Putamen (tissue), 1 donor: ENCODE measurements around the gene MRPL14.

Experiments used
- DNase-seq: peaks from one replicate; pipeline ENCODE4 v3.0.0-alpha.2; 2016; ENCODE audit warnings: low spot score

Gene MRPL14

DNA sequence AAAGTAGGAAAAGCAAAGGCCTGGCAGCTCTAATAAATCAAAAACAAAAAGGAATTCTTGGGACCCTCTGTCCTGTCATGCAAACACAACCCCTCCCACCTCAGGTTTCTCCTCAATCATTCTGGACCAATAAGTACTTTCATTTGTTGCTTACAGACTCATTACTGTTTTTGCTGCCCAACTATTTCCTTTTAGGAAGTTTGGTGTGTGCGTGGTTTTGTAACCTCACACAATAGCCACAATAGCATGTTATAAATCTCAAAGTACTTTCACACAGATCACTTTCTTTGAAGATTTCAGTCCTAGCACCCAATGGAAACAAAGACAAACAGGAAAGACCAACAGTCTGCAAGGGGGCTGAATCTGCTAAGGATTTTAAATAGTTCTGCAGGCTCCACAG is 4.5 kb downstream of the MRPL14 start:
- DNase-seq, result no peak

DNA sequence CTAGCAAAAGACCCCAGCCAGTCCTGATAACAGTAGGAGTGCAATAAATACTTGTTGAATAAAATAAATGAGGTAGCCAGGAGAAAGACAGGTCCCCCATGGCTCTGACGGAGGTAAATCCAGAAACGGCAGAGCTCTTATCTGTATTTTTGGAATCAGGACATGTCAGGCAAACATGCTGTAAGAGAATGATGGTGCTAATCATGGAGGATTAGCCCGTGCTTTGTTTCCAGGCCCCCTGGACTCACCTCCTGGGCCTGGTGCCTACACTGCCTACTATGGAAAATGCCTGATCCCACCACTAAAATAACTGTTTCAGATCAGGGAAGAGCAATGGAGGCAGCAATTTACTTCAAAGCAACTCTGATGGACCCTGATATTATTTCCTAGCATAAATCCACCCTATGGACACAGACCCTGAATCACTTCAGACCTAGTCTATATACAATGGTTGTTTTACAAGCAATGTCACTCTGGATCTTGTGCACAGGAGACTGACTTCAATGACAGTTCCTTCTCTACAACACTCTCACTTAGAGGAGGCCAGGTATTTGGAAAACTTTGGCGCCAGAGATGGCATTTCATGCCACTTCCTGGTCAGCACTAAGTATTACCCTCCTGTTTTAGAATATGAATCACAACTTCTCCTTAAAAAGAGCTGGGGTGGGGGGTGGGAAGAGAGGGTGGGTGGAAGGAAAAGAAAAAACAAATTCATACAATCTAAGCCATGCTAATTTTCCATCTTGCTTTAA is 6.4 kb downstream of the MRPL14 start:
- no peak for DNase-seq

DNA sequence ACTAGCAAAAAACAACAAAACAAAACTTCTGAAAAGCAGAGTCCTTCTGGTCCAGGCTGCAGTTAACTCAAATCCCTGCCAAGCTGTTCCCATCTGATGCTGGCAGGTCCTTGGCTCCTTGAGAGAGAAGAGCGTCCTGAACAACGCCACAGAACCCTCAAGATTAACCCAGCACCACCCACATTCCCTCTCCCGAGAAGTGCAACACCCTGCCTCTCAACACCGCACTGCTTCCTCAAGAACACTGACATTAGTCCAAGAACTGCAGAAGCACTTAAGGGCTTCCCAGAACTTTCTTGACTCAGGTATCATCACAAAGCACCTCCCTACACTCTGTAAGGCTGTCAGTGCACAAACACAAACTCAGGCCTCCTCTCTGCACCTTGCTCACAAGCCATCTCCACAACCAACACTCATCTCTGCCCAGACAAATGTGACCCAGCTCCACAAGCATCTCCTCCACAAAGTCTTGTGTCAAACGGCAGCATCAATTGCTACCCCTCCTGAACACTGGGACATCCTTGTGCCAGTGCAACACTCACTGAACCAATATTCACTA is 7.5 kb downstream of the MRPL14 start:
- DNase-seq, result peak; percentile 37

DNA sequence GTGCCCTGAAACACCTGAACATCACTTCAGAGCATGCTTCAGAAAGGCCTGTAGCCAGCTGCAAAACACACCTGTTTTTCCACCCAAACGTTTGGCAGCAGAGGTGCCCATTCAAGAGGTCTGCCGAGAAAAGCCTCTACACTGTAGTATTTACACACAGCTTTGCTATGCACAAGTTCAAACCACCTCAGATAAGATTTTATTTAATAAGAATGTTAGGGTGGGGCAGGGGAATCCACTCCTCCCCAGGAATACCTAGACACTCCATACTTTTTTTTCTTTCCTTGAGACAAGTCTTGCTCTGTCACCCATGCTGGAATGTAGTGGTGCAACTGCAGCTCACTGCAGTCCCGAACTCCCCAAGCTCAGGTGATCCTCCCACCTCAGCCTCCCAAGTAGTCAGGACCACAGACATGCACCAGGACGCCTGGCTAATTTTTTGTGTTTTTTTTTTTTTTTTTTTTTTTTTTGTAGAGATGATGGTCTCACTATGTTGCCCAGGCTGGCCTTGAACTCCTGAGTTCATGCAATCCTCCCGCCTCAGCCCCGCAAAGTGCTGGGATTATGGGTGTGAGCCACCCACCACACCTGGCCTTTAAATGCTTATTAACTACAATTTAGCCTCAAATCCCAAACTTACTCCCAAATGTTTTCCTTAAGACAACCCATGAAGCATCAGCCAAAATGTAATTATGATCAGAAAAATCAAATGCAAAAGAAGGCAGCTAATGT is 9.7 kb downstream of the MRPL14 start:
- DNase-seq, result no peak

DNA sequence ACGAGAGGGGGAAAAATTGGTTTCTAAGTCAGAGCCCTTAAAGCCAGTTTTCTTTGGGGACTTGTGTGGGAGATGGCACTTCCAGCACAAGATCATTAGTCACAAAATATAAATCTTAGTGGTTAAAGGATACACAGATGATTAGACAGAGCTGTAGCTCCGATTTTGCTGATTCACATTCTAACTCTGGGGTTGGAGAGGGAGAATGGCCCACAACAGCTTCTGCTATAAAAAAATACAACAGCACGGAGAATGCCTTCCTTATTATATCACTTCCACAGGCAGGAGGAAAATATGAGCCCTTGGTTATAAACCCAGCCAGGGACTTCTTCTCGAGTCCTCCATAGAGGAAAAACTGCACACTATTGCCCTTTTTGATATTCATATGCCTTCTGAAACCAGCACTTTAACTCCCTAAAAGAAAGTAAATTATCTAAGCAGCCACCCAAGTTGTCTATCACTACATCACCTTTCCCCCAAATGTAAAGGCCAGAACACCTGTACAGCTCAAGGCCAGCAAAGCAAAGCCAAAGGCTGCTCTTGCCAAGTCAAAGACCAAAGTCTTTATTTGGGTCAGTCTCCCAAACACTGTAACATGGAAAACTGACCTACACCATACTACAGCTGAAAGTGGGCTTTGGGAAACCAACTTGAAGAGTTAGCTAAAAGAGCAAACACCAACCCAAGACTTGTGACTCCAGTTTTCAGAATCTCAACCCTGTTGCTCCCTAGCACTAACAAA is 10.4 kb downstream of the MRPL14 start:
- DNase-seq, result no peak

DNA sequence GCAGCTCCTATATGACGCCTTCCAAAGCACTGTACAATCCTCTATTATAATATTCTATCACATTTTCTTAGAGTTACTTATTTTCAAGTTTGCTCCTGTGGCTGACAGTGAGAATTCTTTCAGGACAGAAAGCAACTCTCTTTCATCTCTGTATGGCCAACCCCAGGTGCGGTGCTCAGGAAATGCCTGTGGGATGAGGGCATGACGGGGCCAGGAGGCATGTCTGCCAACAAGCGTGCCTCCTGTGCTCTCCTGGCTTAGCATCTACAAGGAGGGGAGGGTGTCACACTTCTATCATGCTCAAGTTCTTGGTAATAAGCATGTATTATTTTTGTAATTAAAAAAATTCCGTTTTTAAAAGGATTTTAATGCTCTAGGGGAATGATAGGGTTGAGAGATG is 11.4 kb downstream of the MRPL14 start:
- DNase-seq, result no peak

DNA sequence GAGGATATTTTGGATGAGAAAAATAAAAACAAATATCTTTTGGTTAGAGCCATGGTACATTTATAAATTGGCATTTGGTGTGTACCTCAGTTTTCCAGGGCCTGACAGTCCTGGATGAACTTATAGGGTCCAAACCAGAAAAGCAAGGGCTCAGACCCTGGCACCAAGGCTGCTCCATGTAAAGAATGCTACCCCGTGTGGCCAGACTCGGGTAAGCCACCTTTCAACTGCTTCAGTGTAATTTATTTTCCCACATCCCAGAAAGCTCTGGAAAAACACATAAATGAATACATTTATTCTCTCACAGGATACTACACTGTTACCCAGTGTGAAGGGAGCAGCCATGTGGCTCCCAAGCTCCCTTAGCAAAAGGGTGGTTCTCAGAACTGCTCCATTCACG is 13.8 kb downstream of the MRPL14 start:
- no peak for DNase-seq

DNA sequence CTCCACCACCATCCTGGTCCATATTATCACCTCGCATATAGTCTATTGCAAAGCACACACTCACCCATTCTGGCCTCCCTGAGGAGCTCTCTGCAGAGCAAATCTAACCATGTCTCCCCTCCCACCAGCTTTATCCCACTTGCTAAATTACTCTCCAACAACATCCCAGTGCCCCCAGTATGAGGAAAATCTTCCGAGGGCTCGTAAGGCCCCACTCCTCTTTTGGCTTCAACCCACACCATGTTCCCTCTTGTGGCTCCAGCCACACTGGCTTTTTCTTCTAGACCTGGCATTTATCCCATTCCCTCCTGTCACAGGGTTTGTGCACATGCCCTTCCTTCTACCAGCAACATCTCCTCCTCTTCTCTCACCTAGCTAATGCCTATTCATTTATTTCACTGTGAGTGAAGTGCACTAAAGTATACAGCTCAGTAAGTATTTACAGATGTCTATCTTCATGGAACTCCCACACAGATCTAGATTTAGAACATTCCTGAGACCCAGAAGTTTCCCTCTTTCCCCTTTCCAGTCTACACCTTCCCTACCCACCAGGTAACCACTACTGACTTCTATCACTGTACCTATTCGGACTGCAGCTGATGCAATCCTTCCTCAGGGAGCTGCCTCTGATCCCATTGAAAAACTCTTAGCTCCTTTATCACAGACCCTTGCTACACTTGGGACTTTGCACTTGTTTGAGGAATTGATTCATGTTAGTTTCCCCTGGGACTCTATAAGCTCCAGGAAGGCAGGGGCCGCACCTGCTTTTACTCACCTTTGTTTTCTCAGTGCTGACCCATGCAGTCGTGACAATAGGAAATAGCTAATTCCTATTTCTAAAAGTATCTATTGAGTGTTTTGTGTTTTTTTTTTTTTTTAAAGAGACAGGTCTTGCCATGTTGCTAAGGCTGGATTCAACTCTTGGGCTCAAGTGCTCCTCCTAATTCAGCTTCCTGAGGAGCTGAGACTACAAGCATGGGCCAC is 15.5 kb downstream of the MRPL14 start:
- DNase-seq, result no peak

DNA sequence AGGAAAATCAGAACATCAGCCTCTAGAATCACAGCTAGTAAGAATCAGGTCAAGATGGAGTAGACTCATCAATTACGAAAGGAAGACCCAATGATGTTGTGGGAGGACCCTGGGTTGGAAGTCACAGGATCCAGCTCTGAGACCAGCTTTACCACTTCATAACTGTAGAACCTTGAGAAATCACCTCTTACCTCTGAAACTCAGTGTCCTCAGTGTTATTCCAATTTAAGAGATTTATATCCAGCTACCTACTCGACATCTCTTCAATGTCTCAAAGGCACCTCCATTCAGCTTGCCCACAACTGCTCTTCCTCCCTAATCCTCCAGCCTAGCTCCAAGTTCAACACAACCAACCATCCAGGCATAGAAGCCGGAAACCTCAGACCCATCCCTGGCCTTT is 16.3 kb downstream of the MRPL14 start:
- no peak for DNase-seq

DNA sequence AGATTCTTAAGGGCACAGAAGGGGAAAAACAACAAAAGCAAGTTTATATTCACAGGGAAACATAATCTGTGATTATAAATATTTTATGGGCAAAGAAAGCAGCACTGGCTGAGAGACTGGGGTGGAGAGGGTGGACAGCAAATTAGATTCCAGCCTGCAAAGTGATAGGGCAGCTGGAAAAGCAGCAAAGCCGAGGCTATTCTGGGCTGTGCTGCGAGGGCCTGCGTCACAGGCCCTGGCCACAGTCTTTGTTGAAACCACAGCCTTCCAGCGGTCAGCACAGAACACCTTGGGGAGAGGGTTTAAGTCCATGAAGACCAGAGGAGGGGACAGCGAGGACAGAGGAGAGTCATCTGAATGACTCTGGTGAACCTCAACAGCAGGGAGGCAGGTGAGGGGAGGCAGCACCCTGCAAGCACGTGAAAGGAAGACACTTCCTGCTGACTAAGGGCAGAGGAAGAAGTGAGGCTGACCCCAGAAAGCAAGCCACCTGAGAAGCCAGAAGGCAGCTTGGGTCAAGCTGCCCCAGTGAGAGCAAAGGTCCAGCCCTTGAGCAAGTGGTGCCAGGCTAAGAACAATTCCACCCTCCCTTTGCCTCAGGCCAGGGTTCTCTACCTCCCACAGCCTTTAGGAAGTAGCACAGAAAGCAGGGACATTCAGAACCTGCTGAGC is 17.1 kb downstream of the MRPL14 start:
- DNase-seq, result no peak

DNA sequence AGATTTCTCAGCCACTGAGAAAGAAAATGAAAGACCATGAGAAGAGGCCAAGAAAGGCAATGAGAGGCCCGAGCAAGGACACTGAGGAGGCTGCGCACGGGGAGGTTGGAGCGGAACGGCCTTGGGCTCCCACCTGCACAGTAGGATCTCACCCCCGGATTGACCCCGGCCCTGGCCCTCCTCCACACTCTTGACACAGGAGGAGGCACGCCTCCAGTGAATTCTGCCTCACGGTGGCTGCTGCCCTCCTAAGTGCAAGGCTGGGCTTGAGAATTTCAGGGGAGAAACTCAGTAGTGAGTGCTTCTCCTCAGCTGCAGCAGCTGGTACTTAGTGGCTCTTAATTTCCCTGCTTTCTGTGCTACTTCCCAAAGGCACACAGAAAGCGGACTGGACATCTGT is 18.0 kb downstream of the MRPL14 start:
- DNase-seq, result no peak

DNA sequence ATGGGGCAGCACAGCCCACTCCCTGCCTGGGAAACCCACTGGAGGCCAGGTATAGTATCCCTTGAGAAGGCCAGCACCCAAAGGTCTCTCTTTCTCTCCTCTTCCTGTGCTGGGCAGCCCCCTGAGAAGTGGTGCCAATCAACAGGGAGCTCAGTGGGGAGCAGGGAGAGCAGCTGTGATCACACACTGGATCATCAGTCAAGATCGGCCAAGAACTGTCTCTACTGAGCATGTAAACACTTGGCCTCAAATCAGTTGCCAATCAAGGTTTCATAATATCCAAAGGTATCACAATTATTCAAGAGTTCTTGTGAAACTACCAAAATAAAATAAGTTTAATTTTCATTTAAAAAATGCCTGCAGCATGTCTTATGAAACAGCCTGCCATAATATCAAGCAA is 18.8 kb downstream of the MRPL14 start:
- no peak for DNase-seq

DNA sequence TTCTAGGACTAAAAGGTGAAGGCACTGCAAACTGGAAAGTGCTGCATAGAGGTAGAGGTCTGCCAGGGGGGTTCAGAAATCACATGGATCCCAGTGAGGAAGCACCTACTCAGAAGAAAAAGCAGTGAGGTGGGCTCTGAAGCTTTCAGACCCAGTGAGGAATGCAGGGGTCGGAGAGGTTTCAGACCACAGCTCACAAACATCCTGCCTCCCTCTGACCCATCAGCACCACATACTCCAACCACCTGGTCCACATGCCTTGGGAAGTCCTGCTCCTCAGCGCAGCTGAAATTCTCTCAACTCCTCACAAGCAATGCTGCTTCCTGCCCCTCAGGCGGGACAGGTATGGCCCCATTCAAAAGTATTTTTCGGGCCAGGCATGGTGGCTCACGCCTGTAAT is 20.2 kb downstream of the MRPL14 start:
- no peak for DNase-seq

DNA sequence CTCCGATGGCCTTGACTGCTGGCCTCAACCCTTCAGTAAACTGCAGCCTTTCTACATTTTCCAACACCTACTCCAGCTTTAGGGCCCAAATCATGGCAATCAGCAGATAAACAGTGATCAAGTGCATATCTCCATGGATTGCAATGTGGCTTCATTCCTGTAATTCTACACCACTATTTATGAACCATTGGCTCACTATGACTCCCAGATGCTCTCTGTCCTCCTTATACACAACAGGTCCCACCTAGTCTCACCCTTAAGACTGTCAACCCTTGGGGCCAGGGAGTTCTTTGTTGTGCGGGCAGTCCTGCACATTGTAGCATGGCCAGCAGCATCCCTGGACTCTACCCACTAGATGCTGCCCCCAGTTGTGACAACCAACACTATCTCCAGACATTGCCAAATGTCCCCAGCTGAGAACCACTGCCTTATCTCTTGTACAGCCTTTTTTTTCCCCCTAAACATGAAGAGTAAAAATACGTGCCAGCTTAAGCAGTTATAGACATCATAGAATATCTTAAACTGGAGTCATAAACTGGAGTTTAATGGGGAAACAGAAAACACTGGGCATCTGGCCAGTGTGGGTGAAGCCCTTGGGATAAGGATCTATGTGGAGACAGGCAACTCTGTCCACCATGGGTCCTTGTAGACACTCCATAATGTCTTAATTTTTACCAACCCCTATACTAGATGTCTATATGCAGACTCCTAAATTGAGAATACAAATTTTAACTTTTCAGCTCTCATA is 21.1 kb downstream of the MRPL14 start:
- no peak for DNase-seq

DNA sequence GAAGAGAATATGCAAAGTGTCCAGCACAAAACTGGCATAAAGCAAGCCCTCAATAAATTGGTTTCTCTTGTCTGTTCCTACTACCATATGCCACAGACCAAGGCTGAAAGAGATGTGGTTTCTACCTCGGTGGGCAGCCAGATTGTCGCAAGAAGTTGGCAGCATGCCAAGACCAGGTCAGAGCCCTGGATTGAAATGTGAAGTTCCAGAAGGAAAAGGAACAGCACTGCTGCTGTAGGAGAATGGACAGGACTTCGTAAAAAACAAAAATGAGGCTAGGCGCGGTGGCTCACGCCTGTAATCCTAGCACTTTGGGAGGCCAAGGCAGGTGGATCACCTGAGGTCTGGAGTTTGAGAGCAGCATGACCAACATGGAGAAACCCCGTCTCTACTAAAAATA is 22.1 kb downstream of the MRPL14 start:
- DNase-seq, result no peak

DNA sequence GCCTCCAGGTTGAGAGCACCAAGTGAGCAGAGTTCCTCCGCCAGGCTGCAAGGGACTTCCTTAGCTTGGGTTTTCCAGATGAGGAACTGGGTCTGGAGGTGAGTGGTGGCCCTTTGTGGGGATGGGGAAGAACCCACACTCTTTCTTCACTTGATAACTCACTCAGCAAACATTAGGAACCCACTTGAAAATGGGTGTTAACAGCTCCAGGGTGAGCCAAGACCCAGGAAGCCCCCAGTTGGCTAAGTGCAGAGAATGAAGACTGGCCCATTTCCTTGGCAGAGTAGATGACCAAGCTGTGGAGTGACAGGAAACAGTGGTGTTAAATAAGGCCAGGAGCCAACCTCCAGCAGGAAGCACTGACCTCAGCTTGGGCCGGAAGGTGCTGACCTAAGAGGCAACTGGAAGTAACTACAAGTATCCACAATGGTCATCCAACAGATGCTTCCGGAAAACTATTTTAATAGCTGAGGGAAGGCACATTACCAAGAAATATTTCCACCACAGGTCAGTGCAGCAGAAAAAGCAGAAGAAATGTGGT is 22.7 kb downstream of the MRPL14 start:
- DNase-seq, result peak; percentile 52

DNA sequence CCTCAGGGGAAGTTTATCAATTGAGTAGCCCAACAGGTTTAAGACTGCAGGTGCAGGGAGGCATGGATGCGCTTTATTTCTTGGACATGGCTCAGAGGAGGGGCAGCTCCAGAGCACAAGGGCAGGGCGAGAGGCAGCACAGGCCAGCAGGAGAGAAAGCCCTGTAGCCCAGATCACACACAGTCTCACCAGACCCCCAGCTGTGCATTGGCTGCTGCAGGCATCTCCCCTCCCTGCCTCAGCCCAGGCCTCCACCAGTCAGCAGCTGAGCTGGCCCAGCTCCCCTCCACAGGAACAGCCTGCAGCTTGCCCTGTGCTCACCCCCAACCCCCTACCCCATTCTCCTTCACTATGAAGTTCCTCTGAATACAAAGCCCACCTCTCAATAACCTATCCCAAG is 24.7 kb downstream of the MRPL14 start:
- no peak for DNase-seq

DNA sequence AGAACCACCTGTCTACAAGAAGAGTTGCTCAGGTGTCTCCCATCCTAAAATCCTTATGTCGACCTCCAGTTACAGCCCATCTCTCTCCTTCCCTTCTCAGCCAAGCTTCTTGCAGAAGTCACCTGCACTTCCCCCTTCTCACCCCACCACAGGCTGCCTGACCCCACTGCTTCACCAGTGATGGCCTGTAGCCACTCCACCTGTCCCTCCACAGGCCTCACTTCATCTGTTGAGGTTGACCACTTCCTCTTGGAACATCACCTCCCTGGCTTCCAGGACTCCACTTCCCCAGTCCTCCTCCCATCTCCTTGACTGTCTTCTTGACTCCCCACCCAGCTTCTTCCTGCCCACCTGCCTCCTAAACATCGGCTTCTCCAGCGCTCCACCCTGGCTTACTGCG is 25.4 kb downstream of the MRPL14 start:
- no peak for DNase-seq

DNA sequence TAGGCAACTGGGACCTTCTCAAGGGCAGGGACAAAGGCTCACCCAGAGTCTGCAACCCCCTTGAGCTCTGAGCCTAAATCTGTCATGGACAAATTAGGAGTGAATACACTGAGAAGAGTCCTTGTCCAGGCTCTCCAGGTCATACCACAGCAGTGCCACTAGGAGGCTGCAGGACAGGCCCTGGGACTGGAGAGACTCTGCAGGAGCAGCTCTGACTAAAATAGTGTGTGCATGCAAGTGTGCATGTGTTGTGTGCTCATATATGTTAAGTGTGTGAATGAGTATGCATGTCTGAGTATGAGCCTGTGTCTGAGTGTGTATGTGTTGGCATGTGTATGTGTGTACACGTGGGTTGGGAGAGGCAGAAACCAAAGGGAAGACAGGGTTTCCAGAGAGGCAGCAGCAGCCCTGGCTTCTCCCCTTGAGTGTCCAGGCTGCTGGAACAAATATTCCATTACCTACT is 27.1 kb downstream of the MRPL14 start:
- DNase-seq, result no peak

DNA sequence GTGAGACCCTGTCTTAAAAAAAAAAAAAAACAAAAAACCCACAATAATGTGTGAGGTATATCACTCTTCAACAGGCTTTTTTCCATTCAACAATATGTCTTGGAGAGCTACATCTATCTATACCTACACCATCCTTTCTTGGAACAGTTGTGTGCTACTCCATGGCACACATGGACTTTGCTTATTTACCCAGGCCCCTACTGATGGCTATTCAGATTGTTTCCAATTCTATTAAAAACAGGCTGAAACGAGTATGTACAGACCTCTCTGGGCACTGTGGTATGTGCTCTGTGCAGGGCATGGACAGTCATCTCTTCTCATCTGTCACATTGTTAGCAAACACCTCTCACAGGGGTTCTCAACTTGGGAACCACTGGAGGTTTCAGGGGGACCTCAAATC is 28.1 kb downstream of the MRPL14 start:
- DNase-seq, result no peak
